IMR-90 (cell line): Measurements from ENCODE around the gene SMYD1.
"Not testable (repeated sequence)": the region's sequence is repeated elsewhere in the genome, so short reads cannot be mapped to it uniquely, and the experiment has no call there.

ENCODE experiments used
- BHLHE40 ChIP-seq: fragments of 150-350 bp; IDR thresholded peaks from 2 replicates; pipeline ENCODE4 v1.6.1; 2016; ENCODE audit warnings: mild to moderate bottlenecking, low read depth, low read length
- CEBPB ChIP-seq: IDR thresholded peaks from 2 replicates; pipeline ENCODE4 v1.6.1; 2012; ENCODE audit warnings: low read depth, low read length, improper control_type of control experiment
- CHD1 ChIP-seq: IDR thresholded peaks from 2 replicates; pipeline ENCODE4 v1.6.1; 2012; ENCODE audit warnings: low read depth, low read length, improper control_type of control experiment
- CTCF ChIP-seq: conservative IDR thresholded peaks from 2 replicates; pipeline ENCODE4 v1.5.1; 2012; ENCODE audit warnings: mild to moderate bottlenecking, low read depth, low read length, improper control_type of control experiment
- FOS ChIP-seq: fragments of 150-350 bp; IDR thresholded peaks from 2 replicates; pipeline ENCODE4 v1.6.1; 2016; ENCODE audit warnings: low read depth, low read length
- MAFK ChIP-seq: IDR thresholded peaks from 2 replicates; pipeline ENCODE4 v1.6.1; 2012; ENCODE audit warnings: low read depth, low read length, improper control_type of control experiment
- MAZ ChIP-seq: IDR thresholded peaks from 2 replicates; pipeline ENCODE4 v1.6.1; 2012; ENCODE audit warnings: low read depth, mild to moderate bottlenecking, low read length, improper control_type of control experiment, moderate library complexity, borderline replicate concordance
- POLR2A ChIP-seq: IDR thresholded peaks from 2 replicates; pipeline ENCODE4 v1.6.1; 2012; ENCODE audit warnings: mild to moderate bottlenecking, low read depth, low read length
- RAD21 ChIP-seq: IDR thresholded peaks from 2 replicates; pipeline ENCODE4 v1.6.1; 2012; ENCODE audit warnings: low read length, improper control_type of control experiment
- RFX5 ChIP-seq: IDR thresholded peaks from 2 replicates; pipeline ENCODE4 v1.8.0; 2012; ENCODE audit warnings: low read depth, mild to moderate bottlenecking, low read length, moderate library complexity
- USF2 ChIP-seq: fragments of 150-350 bp; IDR thresholded peaks from 2 replicates; pipeline ENCODE4 v1.6.1; 2017; ENCODE audit warnings: mild to moderate bottlenecking, antibody characterized with exemption, low read length, low read depth
- TF ChIP-seq, protein P1 (sequence below): fragments of 150-350 bp; IDR thresholded peaks from 2 replicates; pipeline ENCODE4 v1.6.1; 2016; ENCODE audit warnings: low read depth, mild to moderate bottlenecking, low read length, moderate library complexity, borderline replicate concordance

GRCh38 chr2:88018077-88018805, 49.4 kb upstream of the SMYD1 start:
- TF ChIP-seq RFX5, CTCF, POLR2A, USF2, MAFK, BHLHE40, FOS, RAD21, MAZ, CHD1, CEBPB: not testable (repeated sequence)
- TF ChIP-seq, protein P1, sequence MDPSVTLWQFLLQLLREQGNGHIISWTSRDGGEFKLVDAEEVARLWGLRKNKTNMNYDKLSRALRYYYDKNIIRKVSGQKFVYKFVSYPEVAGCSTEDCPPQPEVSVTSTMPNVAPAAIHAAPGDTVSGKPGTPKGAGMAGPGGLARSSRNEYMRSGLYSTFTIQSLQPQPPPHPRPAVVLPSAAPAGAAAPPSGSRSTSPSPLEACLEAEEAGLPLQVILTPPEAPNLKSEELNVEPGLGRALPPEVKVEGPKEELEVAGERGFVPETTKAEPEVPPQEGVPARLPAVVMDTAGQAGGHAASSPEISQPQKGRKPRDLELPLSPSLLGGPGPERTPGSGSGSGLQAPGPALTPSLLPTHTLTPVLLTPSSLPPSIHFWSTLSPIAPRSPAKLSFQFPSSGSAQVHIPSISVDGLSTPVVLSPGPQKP: not testable (repeated sequence)
